Ascending aorta (tissue), 2 donors: ENCODE measurements around the gene NANOS3. TPM values are rescaled to one million over a fixed set of nuclear protein-coding genes. Genes with fewer than 3 reads are reported as not detected.

Experiments
- DNase-seq, 2 donors: peaks; one replicate each; pipeline ENCODE4 v3.0.0-alpha.2; 2019; ENCODE audit warnings: low spot score in 2 of 2
- H3K27ac ChIP-seq, 2 donors: fragments of 200-600 bp; sonication (generic); one replicate each; pipeline ENCODE4 v1.5.1; 2016 to 2017; ENCODE audit warnings: mild to moderate bottlenecking in 1 of 2
- H3K27me3 ChIP-seq: fragments of 200-600 bp; sonication (generic); one replicate; pipeline ENCODE4 v1.5.1; 2017
- H3K36me3 ChIP-seq, 2 donors: fragments of 200-600 bp; sonication (generic); one replicate each; pipeline ENCODE4 v1.5.1; 2016
- H3K4me1 ChIP-seq, 2 donors: fragments of 200-600 bp; sonication (generic); one replicate each; pipeline ENCODE4 v1.5.1; 2016 to 2017; ENCODE audit warnings: mild to moderate bottlenecking in 1 of 2
- H3K4me3 ChIP-seq, 2 donors: fragments of 200-600 bp; sonication (generic); one replicate each; pipeline ENCODE4 v1.5.1; 2016 to 2017; ENCODE audit warnings: mild to moderate bottlenecking in 1 of 2
- H3K9me3 ChIP-seq, 2 donors: fragments of 200-600 bp; sonication (generic); one replicate each; pipeline ENCODE4 v1.5.1; 2016
- intact Hi-C: fragments of 100-400 bp; cut with DNase I; formaldehyde crosslinking; loops from one replicate; pipeline ENCODE4 v1.15.1; 2023
- total RNA-seq: library from RNA; depleted of rRNA; stranded (reverse); fragments of >200 nt; gene quantifications from one replicate; pipeline ENCODE4 v1.1.0, GENCODE V29; 2016
- TF ChIP-seq, protein P1 (sequence below), 3 experiments: fragments of 200-600 bp in 2 of 3; fragments of 450-650 bp in 1 of 3; sonication (generic) in 2 of 3; IDR thresholded peaks; one replicate each; pipeline ENCODE4 v1.5.1; 2016 to 2019; ENCODE audit warnings: antibody characterized with exemption in 3 of 3, mild to moderate bottlenecking in 1 of 3, moderate library complexity in 1 of 3

NANOS3 gene
- total RNA-seq, 1 donor from 2014 or later, result not detected

DNA sequence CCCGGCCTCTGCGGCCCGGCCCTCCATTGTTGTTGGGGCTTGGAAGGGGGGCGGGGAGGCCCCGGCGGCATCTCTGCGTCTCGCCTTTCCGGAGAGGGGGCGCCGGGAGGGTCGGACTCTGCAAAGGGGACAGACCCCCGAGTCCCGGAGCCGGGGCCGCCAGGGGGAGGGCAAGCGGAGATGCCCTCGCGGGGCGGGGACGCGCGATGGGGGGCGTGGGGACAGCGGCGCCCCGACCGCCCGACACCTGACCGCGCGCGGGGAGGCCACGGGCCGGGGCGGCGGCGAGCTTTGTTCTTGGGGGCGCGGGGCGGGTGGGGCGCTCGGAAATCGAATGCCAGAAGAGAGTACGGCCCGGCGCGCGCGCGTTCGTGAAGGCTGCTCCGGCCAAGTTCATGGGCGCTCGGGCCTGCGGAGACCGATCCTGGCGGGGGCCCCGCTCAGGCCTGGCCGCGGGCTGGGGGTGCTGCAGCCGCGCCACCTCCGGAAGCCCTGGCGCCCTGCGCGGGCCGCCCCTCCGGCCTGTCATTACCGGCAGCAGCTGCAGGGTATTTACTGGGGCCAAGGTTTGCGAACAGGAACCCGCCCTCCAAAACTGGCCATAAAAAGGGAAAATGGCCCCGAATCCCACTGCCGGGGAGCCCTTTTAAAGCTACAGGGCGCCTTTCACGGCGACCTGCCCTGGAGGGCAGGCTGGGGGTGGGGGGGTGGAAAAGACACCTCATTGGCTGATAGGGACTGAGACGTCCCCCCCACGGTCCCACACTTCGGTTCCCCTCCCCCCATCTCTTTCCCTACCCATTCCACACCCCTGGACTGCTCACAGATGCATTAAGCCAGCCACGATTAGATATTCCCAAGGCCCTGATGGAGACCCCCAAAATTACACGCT is 11.1 kb upstream of the NANOS3 start:
- DNase-seq, result no peak
- intact Hi-C loops, result no loop called here
- peak overlapping the region in 1 of 2 donors; percentile 82 for H3K27ac ChIP-seq
- TF ChIP-seq, protein P1, sequence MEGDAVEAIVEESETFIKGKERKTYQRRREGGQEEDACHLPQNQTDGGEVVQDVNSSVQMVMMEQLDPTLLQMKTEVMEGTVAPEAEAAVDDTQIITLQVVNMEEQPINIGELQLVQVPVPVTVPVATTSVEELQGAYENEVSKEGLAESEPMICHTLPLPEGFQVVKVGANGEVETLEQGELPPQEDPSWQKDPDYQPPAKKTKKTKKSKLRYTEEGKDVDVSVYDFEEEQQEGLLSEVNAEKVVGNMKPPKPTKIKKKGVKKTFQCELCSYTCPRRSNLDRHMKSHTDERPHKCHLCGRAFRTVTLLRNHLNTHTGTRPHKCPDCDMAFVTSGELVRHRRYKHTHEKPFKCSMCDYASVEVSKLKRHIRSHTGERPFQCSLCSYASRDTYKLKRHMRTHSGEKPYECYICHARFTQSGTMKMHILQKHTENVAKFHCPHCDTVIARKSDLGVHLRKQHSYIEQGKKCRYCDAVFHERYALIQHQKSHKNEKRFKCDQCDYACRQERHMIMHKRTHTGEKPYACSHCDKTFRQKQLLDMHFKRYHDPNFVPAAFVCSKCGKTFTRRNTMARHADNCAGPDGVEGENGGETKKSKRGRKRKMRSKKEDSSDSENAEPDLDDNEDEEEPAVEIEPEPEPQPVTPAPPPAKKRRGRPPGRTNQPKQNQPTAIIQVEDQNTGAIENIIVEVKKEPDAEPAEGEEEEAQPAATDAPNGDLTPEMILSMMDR (IDR thresholded peaks at IDR 0.05), result no peak
- H3K9me3 ChIP-seq, result no peaks in the 10 kb centered on the region
- no peaks in the 10 kb centered on the region for H3K27me3 ChIP-seq
- peaks cover 5 to 8% of the 10 kb centered on the region in 2 donors for H3K4me1 ChIP-seq
- H3K4me3 ChIP-seq, result peak overlapping the region; percentile 74 to 85
- H3K36me3 ChIP-seq, result no peaks in the 10 kb centered on the region

DNA sequence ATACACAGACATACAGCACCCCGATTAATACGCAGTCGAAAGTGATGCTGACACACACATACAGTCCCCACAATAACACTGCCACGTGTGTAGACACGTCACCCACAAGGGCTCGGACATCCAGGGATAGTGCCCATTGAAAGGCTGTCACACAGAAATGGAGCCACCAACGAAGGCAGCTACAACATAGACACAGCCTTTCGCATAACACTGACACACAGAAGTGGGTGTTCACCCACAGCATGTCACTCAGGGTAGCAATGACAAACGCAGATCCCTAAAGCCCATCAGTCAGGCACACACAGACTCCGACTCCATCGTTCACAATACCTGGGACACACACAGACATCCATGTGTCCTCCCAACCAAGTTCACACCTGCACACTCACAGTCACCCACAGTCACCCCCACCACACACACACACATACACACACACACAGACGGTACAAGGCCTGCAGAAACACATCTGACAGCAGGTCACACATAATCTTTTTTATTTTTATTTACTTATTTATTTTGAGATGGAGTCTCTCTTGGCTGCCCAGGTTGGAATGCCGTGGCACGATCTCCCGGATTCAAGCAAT is 10.4 kb upstream of the NANOS3 start:
- intact Hi-C loops, result no loop called here
- H3K36me3 ChIP-seq, result no peaks in the 10 kb centered on the region
- no peak overlapping the region for H3K27ac ChIP-seq
- H3K27me3 ChIP-seq, result no peaks in the 10 kb centered on the region
- H3K4me1 ChIP-seq, result peaks cover 2 to 5% of the 10 kb centered on the region in 2 donors
- TF ChIP-seq, protein P1 (IDR thresholded peaks at IDR 0.05), result no peak
- no peak for DNase-seq
- H3K9me3 ChIP-seq, result no peaks in the 10 kb centered on the region
- peak overlapping the region in 1 of 2 donors; percentile 85 for H3K4me3 ChIP-seq

DNA sequence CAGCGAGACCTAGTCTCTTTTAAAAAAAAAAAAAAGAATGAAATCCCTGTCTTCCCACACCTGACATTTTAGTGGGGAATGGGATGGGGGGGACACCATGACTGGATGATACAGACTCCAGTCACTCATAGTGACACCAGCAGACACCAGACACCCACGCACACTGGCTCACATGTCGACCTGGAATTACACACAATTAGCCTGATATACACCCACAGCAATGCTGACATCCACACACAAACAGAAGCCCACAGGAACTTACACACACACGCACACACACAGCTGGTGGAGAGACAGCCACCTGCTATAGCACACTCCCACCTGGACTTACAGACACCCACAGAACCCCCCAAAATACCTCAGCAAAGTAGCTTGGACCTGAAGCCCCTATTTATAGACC is 8.3 kb upstream of the NANOS3 start:
- TF ChIP-seq, protein P1 (IDR thresholded peaks at IDR 0.05), result no peak
- intact Hi-C loops, result no loop called here
- DNase-seq, result no peak

DNA sequence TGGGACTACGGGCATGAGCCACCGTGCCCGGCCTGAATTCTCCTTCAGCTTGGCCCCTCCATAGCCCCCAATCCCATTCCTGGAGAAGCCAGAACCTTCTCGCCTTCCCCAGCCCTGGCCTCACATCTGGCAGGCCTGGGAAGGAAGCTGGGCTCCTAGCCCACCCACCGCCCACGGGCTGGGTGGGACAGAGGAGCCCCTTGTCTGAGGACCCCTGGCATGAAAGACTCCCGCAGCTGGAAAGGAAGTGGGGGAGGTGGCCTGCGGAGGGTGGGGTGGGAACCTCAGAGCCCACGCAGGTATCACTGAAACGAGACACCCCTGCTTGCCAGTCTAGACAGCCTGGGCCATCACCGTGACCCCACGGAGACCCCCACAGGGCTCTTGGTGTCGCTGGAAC is 7.7 kb upstream of the NANOS3 start:
- TF ChIP-seq, protein P1 (IDR thresholded peaks at IDR 0.05), result no peak
- no peak overlapping the region for H3K4me3 ChIP-seq
- no peak overlapping the region for H3K27ac ChIP-seq
- no peaks in the 10 kb centered on the region for H3K9me3 ChIP-seq
- no peaks in the 10 kb centered on the region for H3K36me3 ChIP-seq
- no peaks in the 10 kb centered on the region for H3K27me3 ChIP-seq
- peaks cover 0 to 4% of the 10 kb centered on the region in 2 donors for H3K4me1 ChIP-seq
- intact Hi-C loops, result no loop called here
- DNase-seq, result no peak

More for the DNA sequence above, 8.3 kb upstream of the NANOS3 start:
- Histone ChIP-seq H3K27ac (no peak overlapping the region), H3K36me3 (no peaks in the 10 kb centered on the region), H3K4me1 (peaks cover 0 to 4% of the 10 kb centered on the region in 2 donors), H3K27me3 (no peaks in the 10 kb centered on the region), H3K4me3 (no peak overlapping the region), H3K9me3 (no peaks in the 10 kb centered on the region)

DNA sequence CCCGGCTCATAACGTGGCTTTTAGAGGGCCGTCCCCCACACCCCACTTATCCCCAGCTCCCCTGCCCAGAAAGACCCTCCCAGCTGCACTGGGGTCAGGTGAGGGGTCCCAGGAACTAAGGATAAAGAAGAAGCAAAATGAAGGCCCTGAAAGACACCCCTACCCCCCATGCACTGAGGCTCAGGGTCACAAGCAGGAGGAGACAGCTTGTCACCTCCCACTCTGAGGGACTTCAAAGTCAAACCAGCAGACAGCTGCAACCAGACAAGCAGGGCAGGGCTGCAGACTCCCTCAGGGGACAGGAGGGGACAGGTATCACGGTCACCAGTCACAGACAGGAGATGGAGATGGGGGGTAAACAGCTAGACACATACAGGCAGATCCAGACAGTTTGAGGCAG is 6.1 kb upstream of the NANOS3 start:
- intact Hi-C loops, result no loop called here
- TF ChIP-seq, protein P1 (IDR thresholded peaks at IDR 0.05), result no peak
- Histone ChIP-seq H3K36me3 (no peaks in the 10 kb centered on the region), H3K27ac (no peak overlapping the region), H3K4me3 (no peak overlapping the region), H3K9me3 (no peaks in the 10 kb centered on the region), H3K27me3 (no peaks in the 10 kb centered on the region), H3K4me1 (peaks cover 0 to 4% of the 10 kb centered on the region in 2 donors)
- DNase-seq, result no peak
